Fibroblast of lung (primary cell): Measurements from ENCODE around the gene U2AF2. TPM values are rescaled to one million over a fixed set of nuclear protein-coding genes. Genes with fewer than 3 reads are reported as not detected.
A peak's percentile ranks its signal among the peaks of the same experiment; 100 is the strongest.

ENCODE experiments used
- DNase-seq, 2 donors: peaks; one replicate each; pipeline versions ENCODE4 v3.0.0 to v3.0.0-alpha.2; 2010; ENCODE audit warnings: low read depth in 2 of 2
- H2AFZ ChIP-seq: 2 replicates; pipeline ENCODE4 v1.5.1; 2012; ENCODE audit warnings: low read length, control low read depth, inconsistent platforms
- H3K27ac ChIP-seq: 2 replicates; pipeline ENCODE4 v1.5.1; 2011; ENCODE audit warnings: low read length, control low read depth; ENCODE audit not compliant: insufficient read depth
- H3K27me3 ChIP-seq: 2 replicates; pipeline ENCODE4 v1.5.1; 2011; ENCODE audit warnings: mild to moderate bottlenecking, low read length; ENCODE audit not compliant: control insufficient read depth, insufficient read depth
- H3K36me3 ChIP-seq: 2 replicates; pipeline ENCODE4 v1.5.1; 2011; ENCODE audit warnings: low read length; ENCODE audit not compliant: control insufficient read depth, insufficient read depth
- H3K4me1 ChIP-seq: 2 replicates; pipeline ENCODE4 v1.5.1; 2011; ENCODE audit warnings: low read length; ENCODE audit not compliant: control insufficient read depth, insufficient read depth; ENCODE audit errors: extremely low read depth
- H3K4me2 ChIP-seq: 2 replicates; pipeline ENCODE4 v1.5.1; 2011; ENCODE audit warnings: low read length, control low read depth; ENCODE audit not compliant: insufficient read depth; ENCODE audit errors: extremely low read depth
- H3K4me3 ChIP-seq, 4 experiments: fragments of 200-600 bp in 1 of 4; sonication (generic) in 1 of 4; replicated peaks in 1 of 4; 2 replicates each; pipeline ENCODE4 v1.5.1; 2011 to 2016; ENCODE audit warnings: low read length in 4 of 4, low read depth in 3 of 4, mild to moderate bottlenecking in 3 of 4, control low read depth in 2 of 4, inconsistent platforms in 1 of 4, mixed read lengths in 1 of 4; ENCODE audit not compliant: insufficient read depth in 1 of 4; ENCODE audit errors: control extremely low read depth in 1 of 4
- H3K79me2 ChIP-seq: 2 replicates; pipeline ENCODE4 v1.5.1; 2012; ENCODE audit warnings: mild to moderate bottlenecking, low read length, inconsistent platforms; ENCODE audit not compliant: control insufficient read depth, insufficient read depth
- H3K9ac ChIP-seq: 2 replicates; pipeline ENCODE4 v1.5.1; 2011; ENCODE audit warnings: mild to moderate bottlenecking, low read length, control low read depth; ENCODE audit not compliant: insufficient read depth
- H3K9me3 ChIP-seq: 2 replicates; pipeline ENCODE4 v1.5.1; 2012; ENCODE audit warnings: low read depth, low read length; ENCODE audit not compliant: control insufficient read depth, insufficient read depth
- H4K20me1 ChIP-seq: 2 replicates; pipeline ENCODE4 v1.5.1; 2011; ENCODE audit warnings: low read length; ENCODE audit not compliant: control insufficient read depth, insufficient read depth; ENCODE audit errors: extremely low read depth
- CTCF ChIP-seq, 2 donors: IDR thresholded peaks in 1 of 2; conservative IDR thresholded peaks in 1 of 2; 1 replicate in 1 of 2; 2 replicates in 1 of 2; pipeline ENCODE4 v1.5.1; 2011 to 2012; ENCODE audit warnings: low read length in 2 of 2, control low read depth in 1 of 2, inconsistent platforms in 1 of 2, low read depth in 1 of 2, mild to moderate bottlenecking in 1 of 2
- EZH2 ChIP-seq: IDR thresholded peaks from 2 replicates; pipeline ENCODE4 v1.5.1; 2012; ENCODE audit warnings: low read length, control low read depth, mild to moderate bottlenecking; ENCODE audit errors: missing control alignments
- polyA plus RNA-seq, 2 donors: library from polyadenylated mRNA; depleted of rRNA in 1 of 2; stranded (reverse) in 1 of 2; unstranded in 1 of 2; fragments of >200 nt; gene quantifications; 2 replicates each; pipeline ENCODE4 v1.2.1, GENCODE V29; 2011 to 2012; ENCODE audit warnings: missing spikeins in 1 of 2
- total RNA-seq: library from RNA; depleted of rRNA; stranded (reverse); fragments of >200 nt; gene quantifications from 2 replicates; pipeline ENCODE4 v1.2.1, GENCODE V29; 2014

Gene U2AF2
- total and polyA plus RNA-seq, 2 donors (not counting 1 experiment from before 2014, with no cell fraction given), result 53.5 to 84.1 TPM

DNA sequence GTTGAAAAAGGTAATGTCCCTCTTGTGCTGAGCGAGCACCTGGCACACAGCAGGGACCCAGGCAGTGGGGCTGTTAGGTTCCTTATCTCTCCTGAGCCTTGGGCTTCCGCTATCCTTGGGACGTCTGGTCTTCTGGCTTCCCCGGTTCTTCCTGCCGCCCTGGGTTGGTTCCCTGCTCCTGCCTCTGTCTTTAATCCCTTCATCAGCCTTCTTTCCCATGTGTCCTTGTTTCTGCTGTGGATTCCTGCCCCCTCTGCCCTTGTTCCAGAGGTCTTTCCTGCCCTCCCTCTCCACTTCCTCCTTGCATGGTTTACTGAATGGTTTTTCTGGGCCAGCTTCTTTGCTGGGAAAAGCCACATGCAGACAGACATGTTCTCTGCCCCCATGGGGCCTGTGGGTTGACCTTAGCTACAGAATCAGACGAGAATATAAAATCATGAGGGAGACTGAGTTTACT, 22.8 kb downstream of the U2AF2 start:
- H2AFZ ChIP-seq, result no peak overlapping the region
- H3K9ac ChIP-seq, result no peak overlapping the region
- H3K9me3 ChIP-seq, result no peaks in the 10 kb centered on the region
- H3K4me2 ChIP-seq, result peak overlapping the region; percentile 99
- H3K36me3 ChIP-seq, result peaks cover 24% of the 10 kb centered on the region
- TF ChIP-seq EZH2, result no peak
- no peak for TF ChIP-seq CTCF (conservative IDR thresholded peaks at IDR 0.05 in 1 of 2, IDR thresholded peaks at IDR 0.05 in 1 of 2; ENCODE audit: low read depth in 1 of 2, low read length in 2 of 2)
- peaks cover 75% of the 10 kb centered on the region for H3K79me2 ChIP-seq
- peaks cover 2% of the 10 kb centered on the region for H4K20me1 ChIP-seq
- DNase-seq, result no peak
- H3K27ac ChIP-seq, result no peak overlapping the region
- H3K27me3 ChIP-seq, result no peaks in the 10 kb centered on the region
- H3K4me1 ChIP-seq, result peaks cover 17% of the 10 kb centered on the region
- no peak overlapping the region for H3K4me3 ChIP-seq

DNA sequence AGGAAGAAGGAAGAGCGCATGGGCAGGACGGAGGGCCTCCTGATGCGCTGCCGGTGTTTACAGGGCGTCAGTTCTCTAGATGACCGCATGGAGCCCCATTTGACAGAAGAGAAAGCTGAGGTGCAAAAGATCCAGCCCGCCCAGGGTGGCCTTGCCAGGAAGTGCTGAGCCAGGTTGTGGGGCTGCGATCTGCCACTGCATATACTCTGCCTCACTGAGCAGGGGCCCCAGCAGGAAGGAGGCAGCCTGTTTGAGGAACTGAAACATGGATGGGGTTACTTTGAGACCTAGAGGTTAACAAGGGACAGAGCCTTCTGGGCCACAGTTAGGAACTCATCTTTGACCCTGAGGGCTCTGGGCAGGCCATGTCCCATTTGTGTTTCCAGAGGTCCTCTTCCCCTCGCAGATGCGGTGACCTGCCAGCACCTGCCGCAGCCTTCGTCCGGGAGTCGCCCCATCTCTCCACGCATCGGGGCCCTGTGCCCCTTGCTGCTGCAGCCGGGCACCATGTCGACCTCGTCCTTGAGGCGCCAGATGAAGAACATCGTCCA, 23.4 kb downstream of the U2AF2 start:
- peaks cover 2% of the 10 kb centered on the region for H4K20me1 ChIP-seq
- H3K9me3 ChIP-seq, result no peaks in the 10 kb centered on the region
- H3K79me2 ChIP-seq, result peaks cover 73% of the 10 kb centered on the region
- no peak overlapping the region for H3K9ac ChIP-seq
- no peaks in the 10 kb centered on the region for H3K27me3 ChIP-seq
- H3K4me1 ChIP-seq, result peaks cover 17% of the 10 kb centered on the region
- no peak overlapping the region for H2AFZ ChIP-seq
- DNase-seq, result no peak
- H3K4me2 ChIP-seq, result no peak overlapping the region
- TF ChIP-seq CTCF (conservative IDR thresholded peaks at IDR 0.05 in 1 of 2, IDR thresholded peaks at IDR 0.05 in 1 of 2; ENCODE audit: low read depth in 1 of 2, low read length in 2 of 2), result no peak
- TF ChIP-seq EZH2, result no peak
- no peak overlapping the region for H3K27ac ChIP-seq
- H3K4me3 ChIP-seq, result no peak overlapping the region
- peaks cover 24% of the 10 kb centered on the region for H3K36me3 ChIP-seq

DNA sequence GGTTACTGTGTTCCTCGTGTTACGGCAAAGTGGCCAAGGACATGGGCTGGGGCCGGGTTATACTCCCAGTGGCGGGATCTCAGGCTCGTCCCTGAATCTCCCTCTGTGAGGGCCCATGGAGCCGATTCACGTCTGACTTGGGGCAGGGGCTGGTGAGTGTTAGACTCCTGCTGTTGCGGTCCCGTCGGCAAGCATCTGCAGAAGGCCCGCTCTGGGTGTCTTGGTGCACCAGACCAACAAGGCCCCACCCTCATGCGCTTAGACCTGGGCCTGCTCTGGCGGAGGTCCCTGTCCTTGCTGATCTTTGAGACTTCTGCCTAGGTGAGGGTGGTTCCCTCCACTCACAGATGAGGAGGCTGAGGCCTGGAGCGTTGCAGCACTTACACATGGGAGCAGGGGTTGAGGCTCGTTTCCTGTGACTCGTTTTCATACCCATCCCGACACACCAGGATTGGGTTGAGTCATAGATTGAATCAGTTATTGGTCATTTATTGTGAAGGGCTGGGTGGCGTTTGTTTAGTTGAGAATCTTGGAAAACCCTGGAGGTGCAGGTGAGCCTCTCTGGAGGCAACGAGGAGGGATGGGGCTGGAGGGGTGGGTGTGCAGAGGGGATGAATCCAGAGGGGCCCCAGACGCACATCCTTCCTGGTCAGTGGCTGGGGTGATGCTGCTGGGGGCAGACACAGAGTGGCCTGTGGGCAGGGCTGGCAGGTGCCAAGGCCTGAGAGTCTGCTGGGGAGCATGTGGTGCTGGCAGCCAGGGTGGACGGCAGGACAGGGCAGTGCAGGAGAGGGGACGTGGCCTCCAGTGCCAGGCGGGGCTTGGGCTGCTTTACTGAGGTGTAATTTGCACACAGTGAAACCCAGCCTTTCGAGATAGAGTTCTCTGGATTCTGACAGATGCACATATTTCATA, 24.8 kb downstream of the U2AF2 start:
- no peaks in the 10 kb centered on the region for H3K9me3 ChIP-seq
- H3K27me3 ChIP-seq, result no peaks in the 10 kb centered on the region
- H3K4me2 ChIP-seq, result no peak overlapping the region
- no peak overlapping the region for H2AFZ ChIP-seq
- H3K36me3 ChIP-seq, result peaks cover 23% of the 10 kb centered on the region
- H3K27ac ChIP-seq, result peak overlapping the region; percentile 42
- H3K79me2 ChIP-seq, result peaks cover 80% of the 10 kb centered on the region
- no peak overlapping the region for H3K4me3 ChIP-seq
- DNase-seq, result peak in 1 of 2 donors; percentile 19
- TF ChIP-seq EZH2, result no peak
- H3K9ac ChIP-seq, result no peak overlapping the region
- peaks cover 2% of the 10 kb centered on the region for H4K20me1 ChIP-seq
- H3K4me1 ChIP-seq, result peaks cover 17% of the 10 kb centered on the region
